C4-2B (cell line): ENCODE data around the gene ZNF771.
A peak's percentile ranks its signal among the peaks of the same experiment; 100 is the strongest.

Source experiments
- H3K27ac ChIP-seq: fragments of 450-650 bp; 2 replicates; pipeline ENCODE4 v1.5.1; 2017
- ZFX ChIP-seq: fragments of 450-650 bp; IDR thresholded peaks from 2 replicates; pipeline ENCODE4 v1.6.1; 2017
- TF ChIP-seq, protein P1 (sequence below): fragments of 450-650 bp; conservative IDR thresholded peaks from 2 replicates; pipeline ENCODE4 v1.5.1; 2017; ENCODE audit warnings: mild to moderate bottlenecking

The ZNF771 gene

DNA sequence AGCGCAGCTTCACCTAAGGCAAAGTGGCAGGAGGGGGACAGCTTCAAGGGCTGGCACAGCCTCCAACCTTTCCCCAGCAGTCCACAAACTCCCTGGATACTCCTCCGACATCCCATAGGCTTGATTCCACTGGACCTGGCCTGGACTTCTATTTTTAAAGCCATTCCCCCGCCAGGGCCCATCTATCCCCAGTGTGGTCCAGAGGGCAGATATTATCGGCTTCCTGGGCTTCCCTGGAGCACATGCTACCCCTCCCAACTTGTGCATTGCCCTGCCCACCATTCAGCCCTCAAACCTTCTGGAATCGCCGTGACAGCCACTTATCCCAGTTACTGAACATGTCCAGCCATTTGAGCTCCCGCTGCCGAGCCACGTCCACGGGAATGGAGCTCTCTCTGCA lies 42.2 kb upstream of the ZNF771 start:
- no peak overlapping the region for H3K27ac ChIP-seq

DNA sequence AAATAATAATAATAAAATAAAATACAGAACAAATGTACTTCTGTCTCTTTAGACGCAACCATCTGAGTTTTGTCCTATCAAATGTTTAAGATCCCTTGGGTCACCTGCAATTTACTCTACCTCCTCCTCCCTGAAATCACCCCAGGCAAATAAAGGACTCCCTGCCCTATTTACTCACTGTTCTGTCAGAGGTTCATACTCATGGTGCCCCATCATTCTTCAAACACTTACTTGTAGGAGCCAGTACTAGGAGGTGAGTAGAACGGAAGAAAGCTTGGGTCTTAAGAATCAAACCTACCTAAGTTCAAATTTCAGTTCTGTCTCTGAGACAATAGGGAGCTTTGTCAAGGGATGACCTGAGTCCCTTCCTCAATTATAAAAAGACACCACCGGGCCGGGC lies 40.9 kb upstream of the ZNF771 start:
- H3K27ac ChIP-seq: no peak overlapping the region
- TF ChIP-seq, protein P1, sequence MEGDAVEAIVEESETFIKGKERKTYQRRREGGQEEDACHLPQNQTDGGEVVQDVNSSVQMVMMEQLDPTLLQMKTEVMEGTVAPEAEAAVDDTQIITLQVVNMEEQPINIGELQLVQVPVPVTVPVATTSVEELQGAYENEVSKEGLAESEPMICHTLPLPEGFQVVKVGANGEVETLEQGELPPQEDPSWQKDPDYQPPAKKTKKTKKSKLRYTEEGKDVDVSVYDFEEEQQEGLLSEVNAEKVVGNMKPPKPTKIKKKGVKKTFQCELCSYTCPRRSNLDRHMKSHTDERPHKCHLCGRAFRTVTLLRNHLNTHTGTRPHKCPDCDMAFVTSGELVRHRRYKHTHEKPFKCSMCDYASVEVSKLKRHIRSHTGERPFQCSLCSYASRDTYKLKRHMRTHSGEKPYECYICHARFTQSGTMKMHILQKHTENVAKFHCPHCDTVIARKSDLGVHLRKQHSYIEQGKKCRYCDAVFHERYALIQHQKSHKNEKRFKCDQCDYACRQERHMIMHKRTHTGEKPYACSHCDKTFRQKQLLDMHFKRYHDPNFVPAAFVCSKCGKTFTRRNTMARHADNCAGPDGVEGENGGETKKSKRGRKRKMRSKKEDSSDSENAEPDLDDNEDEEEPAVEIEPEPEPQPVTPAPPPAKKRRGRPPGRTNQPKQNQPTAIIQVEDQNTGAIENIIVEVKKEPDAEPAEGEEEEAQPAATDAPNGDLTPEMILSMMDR: no peak

More for the DNA sequence above, 42.2 kb upstream of the ZNF771 start:
- TF ChIP-seq, protein P1: no peak
- no peak for TF ChIP-seq ZFX

DNA sequence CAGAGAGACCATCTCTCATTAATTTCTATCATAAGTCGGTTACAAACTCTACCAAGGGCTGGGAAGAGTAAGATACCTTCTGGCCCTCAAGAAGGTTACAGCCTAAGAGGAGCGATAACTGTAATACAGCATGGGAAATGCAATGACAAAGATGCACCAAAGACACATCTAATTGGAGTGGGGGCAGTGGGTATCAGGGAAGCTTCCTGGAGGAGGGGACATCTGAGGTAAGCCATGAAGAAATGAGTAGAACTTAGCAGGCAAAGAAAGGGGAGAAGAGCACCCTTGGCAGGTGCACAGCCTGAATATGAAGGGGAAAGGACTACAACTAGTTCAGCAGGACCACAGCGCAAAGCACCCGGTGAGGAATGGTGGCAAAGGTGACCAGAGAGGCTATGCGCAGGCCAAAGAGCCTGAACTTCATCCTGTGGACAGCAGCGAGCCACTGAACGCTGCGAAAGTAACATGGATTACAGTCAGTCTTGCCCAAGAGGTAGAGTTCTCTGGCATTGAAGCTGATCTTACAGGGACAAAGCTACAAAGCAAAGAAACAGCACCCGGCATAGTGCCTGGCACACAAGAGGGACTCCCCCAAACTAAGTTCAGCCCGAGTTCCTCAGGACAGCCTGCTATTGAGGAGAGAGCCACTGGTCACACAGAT lies 39.9 kb upstream of the ZNF771 start:
- H3K27ac ChIP-seq: no peak overlapping the region
- no peak for TF ChIP-seq ZFX
- TF ChIP-seq, protein P1: no peak

DNA sequence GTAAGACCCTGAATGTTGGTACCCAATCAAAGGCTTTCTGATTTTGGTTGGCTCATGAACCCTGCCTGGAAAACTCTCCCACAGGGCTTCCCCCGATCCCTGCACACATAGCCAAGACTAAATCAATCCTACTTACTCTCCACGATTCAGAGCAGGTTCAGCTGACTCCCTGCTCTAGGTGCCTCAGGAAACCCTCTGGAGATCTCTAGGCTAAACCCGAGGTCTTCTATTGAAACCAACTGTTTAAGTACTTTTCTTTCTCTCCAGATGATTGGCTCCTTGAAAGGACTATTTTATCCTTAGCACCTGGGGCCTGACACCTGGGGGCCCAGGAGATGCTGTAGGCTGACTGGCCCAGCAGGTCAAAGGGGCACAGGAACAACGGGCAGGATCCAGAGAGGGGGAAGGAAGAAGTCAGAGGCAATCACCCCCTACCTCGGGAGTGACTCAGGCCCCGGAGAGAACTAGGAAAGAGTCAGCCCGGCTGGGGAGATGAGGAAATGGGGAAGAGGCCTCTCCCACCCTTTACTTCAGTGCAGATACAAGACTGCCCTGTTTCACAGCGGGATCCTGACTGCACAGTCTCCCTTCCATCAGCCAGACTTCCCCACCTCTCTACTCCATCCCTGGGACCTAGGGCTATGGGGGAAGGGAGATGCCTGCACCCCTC lies 39.1 kb upstream of the ZNF771 start:
- peak overlapping the region; percentile 89; the same call in 1 of the 2 replicates for H3K27ac ChIP-seq
- TF ChIP-seq ZFX: no peak
- TF ChIP-seq, protein P1: no peak

DNA sequence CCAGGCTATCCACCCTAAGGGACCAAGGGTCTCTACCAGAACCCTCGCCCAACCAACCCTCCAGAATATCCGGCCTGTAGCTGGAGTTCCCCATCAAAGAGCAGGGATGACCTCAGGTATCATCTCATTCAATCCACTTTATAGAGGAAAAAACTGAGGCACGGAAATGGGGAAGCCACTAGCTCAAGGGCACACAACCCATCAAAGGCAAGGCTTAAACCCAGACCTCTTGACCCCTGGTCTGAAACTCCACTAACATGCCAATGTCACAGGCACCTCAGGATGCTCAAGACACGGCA lies 38.7 kb upstream of the ZNF771 start:
- peak overlapping the region; percentile 89 for H3K27ac ChIP-seq
- no peak for TF ChIP-seq ZFX
- TF ChIP-seq, protein P1: no peak

DNA sequence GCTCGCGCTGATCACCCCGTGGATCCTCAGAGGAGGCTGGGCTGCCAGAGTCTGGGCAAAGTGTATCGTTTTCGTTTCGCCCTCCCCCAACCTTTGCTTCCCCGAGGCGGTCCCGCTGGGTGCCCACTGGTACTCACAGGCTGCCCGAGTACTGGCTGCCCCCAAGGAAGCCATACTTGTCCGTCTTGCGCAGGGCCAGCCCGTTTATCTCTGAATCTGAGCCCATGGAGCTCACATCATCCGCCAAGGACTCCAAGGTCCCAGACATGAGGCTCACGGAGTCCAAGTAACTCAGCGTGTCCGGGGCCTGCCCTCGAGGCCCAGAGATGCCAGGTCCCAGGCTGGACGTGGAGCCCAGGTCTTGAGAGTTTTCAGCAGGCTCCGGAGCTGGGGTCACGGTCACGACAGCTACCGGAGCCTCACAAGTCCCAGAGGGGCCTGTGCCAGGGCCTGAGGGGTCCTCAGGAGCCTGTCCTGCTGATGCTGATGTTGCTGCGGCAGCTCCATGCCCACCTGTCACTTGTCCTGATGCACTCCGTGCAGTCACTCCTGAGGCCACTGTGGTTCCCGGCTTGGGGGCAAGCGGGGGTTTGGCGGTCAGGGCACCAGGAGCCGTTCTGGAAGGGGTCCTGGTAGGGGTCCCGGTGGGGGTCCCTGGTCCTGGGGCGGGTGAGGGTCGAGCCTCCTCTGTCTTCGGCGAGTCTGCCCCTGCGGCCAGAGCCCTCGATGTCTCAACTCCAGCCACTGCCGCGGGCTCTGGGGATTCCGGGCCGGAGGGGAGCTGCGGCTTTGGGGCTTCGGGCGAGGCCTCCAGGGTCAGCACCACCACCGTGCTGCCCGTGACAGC lies 38.1 kb upstream of the ZNF771 start:
- TF ChIP-seq, protein P1: no peak
- no peak for TF ChIP-seq ZFX
- H3K27ac ChIP-seq: peak overlapping the region; percentile 89

DNA sequence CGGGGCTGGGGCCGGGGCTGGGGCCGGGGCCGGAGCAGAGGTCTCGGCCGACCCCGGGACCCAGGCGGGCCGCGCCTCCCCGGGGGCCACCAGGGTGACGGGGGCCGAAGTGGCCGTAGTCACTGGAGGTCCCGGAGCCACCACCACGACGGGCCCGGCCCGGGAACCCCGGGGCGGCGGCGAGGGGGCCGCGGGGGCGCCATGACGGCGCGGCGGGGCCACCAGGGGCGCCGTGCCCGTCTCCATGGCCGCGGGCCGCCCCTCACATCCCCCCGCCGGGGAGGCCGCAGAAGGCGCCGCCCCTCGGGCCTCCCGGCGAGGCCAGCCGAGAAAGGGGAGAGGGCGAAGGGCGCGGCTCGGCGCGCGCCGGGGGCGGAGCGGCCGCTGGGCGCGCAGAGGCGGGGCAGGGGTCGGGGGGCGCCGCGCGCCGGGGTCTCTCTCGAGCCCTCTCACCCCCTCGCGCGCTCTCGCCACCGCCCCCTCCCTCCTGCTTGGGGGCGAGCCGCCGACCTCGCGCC lies 37.4 kb upstream of the ZNF771 start:
- peak; percentile 74 for TF ChIP-seq ZFX
- TF ChIP-seq, protein P1: no peak
- H3K27ac ChIP-seq: peak overlapping the region; percentile 89
